Thymus (tissue), 14 donors: Measurements from ENCODE around the gene CCDC93. TPM values are rescaled to one million over a fixed set of nuclear protein-coding genes. Genes with fewer than 3 reads are reported as not detected.

Experiments
- DNase-seq, 9 donors: peaks; one replicate each; pipeline ENCODE4 v3.0.0-alpha.2; 2013; ENCODE audit warnings: low spot score in 9 of 9, low read depth in 6 of 9, missing footprints in 1 of 9
- H3K27ac ChIP-seq, 2 donors: one replicate each; pipeline ENCODE4 v1.5.1; 2013; ENCODE audit warnings: control low read depth in 1 of 2, low read depth in 1 of 2, low read length in 1 of 2, mild to moderate bottlenecking in 1 of 2, moderate library complexity in 1 of 2
- H3K27me3 ChIP-seq, 2 donors: one replicate each; pipeline ENCODE4 v1.5.1; 2013; ENCODE audit warnings: low read length in 1 of 2; ENCODE audit not compliant: control insufficient read depth in 2 of 2, insufficient read depth in 1 of 2
- H3K36me3 ChIP-seq, 2 donors: one replicate each; pipeline ENCODE4 v1.5.1; 2013; ENCODE audit warnings: low read length in 1 of 2, mild to moderate bottlenecking in 1 of 2, moderate library complexity in 1 of 2; ENCODE audit not compliant: control insufficient read depth in 2 of 2, insufficient read depth in 2 of 2
- H3K4me1 ChIP-seq, 2 donors: one replicate each; pipeline ENCODE4 v1.5.1; 2013; ENCODE audit warnings: low read length in 2 of 2; ENCODE audit not compliant: control insufficient read depth in 2 of 2, insufficient read depth in 2 of 2
- H3K4me3 ChIP-seq, 2 donors: one replicate each; pipeline ENCODE4 v1.5.1; 2013; ENCODE audit warnings: low read length in 2 of 2, control low read depth in 1 of 2, mild to moderate bottlenecking in 1 of 2
- H3K9me3 ChIP-seq, 2 donors: one replicate each; pipeline ENCODE4 v1.5.1; 2013; ENCODE audit warnings: low read length in 1 of 2, mild to moderate bottlenecking in 1 of 2; ENCODE audit not compliant: control insufficient read depth in 2 of 2, insufficient read depth in 1 of 2
- WGBS: extraction: QIAGEN DNeasy Blood & Tissue Kit; methylation state at CpG from one replicate; pipeline ENCODE4 v1.1.7; 2013; 5-methylcytosine and 5-hydroxymethylcytosine counted together
- long read RNA-seq, 10 donors: transcript quantifications; one replicate each; lab custom pipeline, GENCODE V29; 2026
- polyA plus RNA-seq: library from polyadenylated mRNA; stranded (reverse); fragments of 200-250 nt; gene quantifications from one replicate; pipeline ENCODE4 v1.2.3, GENCODE V29; 2013
- total RNA-seq: library from RNA; stranded (reverse); fragments of 120-200 nt; gene quantifications from one replicate; pipeline ENCODE4 v1.2.4, GENCODE V29; 2013
- donor health status: healthy.

The CCDC93 gene
- total RNA-seq, result 13.5 TPM
- 10.7 TPM for polyA plus RNA-seq
- long read RNA-seq, donor 1, result 0 reads
- long read RNA-seq, donor 2, full-length matches to known transcripts, result 2 of 2 reads
- long read RNA-seq, donor 2, partial matches to known transcripts, result 0 of 2 reads
- long read RNA-seq, donor 2, other reads (novel, unspliced or antisense), result 0 of 2 reads
- long read RNA-seq, donor 3, result 0 reads
- long read RNA-seq, donor 4, result 0 reads
- long read RNA-seq, donor 5, full-length matches to known transcripts, result 1 of 1 reads
- long read RNA-seq, donor 5, partial matches to known transcripts, result 0 of 1 reads
- long read RNA-seq, donor 5, other reads (novel, unspliced or antisense), result 0 of 1 reads
- long read RNA-seq, donor 6, full-length matches to known transcripts, result 1 of 1 reads
- long read RNA-seq, donor 6, partial matches to known transcripts, result 0 of 1 reads
- long read RNA-seq, donor 6, other reads (novel, unspliced or antisense), result 0 of 1 reads
- long read RNA-seq, donor 7, full-length matches to known transcripts, result 1 of 1 reads
- long read RNA-seq, donor 7, partial matches to known transcripts, result 0 of 1 reads
- long read RNA-seq, donor 7, other reads (novel, unspliced or antisense), result 0 of 1 reads
- long read RNA-seq, donor 8, result 0 reads
- long read RNA-seq, donor 9, result 0 reads
- long read RNA-seq, donor 10, result 0 reads

DNA sequence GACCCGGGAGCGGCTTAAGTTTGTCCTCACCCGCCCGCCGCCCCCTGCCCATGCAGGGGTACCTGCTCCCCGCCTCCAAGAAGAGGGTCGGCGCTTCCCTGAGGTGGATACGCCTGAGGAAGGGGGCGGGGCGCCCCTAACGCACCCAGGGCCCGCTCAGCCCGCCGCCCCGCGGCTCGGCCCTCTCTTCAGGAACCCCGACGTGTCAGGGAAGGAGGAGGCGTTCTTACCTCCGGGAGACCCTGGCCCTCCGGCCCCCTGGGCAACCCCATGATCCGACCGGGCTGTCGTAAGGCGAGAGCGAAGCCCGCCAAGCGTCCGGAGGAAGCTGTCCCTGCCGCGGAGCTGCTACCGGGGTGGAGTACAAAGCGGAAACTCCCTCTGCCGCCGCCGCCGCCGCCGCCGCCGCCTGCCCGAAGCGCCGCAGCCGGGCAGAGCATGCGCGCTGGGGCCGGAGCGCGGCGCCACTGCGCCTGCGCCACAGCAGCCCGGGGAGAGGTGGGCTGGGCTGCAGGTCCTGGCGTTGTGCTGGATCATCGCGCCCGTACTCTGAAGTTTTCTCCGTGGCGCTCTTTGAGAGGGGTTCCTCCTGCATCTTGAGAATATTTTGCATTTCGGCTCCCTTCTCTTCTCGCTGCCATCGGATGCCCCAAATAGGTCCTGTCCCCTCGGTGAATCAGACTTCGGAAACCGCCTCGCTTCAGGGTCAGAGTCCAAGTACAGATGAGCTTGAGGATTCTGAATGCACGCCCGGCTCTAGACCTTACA is at the start of gene CCDC93:
Gene CCDC93 (minus strand): TSS at position 347 of the 768 bp plus-strand sequence. CDS start 75 bp downstream, at position 272.
- WGBS, result under 1% methylated on average over 71 of the region's 71 CpGs
- Histone ChIP-seq H3K27me3 (peaks cover 0 to 25% of the 10 kb centered on the region in 2 donors), H3K4me3 (peak within 1 kb of the TSS; percentile 90 to 93), H3K9me3 (no peaks in the 10 kb centered on the region), H3K27ac (peak within 1 kb of the TSS; percentile 67 to 74), H3K4me1 (peaks cover 12 to 14% of the 10 kb centered on the region in 2 donors), H3K36me3 (no peaks in the 10 kb centered on the region)
- DNase-seq, result peak; percentile 64 to 93 (median 79)

- no peaks in the 10 kb centered on the region for H3K9me3 ChIP-seq
- 91% methylated on average over 2 of the region's 2 CpGs for WGBS
- no peak for DNase-seq
- no peak overlapping the region for H3K27ac ChIP-seq
- H3K4me3 ChIP-seq, result no peak overlapping the region
- peaks cover 0 to 2% of the 10 kb centered on the region in 2 donors for H3K27me3 ChIP-seq
- H3K4me1 ChIP-seq, result no peaks in the 10 kb centered on the region
- no peaks in the 10 kb centered on the region for H3K36me3 ChIP-seq
Measured at GRCh38 chr2:118062669-118063068, 48.8 kb upstream of the CCDC93 start.

DNA sequence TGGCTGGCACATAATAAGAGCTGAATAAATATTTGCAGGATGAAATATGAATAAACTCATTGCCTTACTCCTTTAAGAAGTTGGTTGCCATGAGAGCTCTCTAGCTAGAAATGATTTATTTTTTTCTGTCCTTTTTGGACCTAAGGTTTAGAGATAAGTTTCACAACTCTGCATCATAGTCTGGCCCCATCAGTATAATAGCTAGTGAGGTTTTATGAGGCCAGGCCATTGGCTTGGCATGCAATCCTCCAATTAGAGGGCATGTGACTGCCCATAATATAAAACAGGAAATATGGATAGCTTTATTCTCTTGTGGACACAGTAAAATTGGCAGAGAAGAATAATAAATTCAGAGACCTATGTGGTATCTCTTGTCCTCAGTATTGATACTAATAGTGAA is 48.2 kb upstream of the CCDC93 start:
- Histone ChIP-seq H3K9me3 (no peaks in the 10 kb centered on the region), H3K27me3 (peaks cover 0 to 2% of the 10 kb centered on the region in 2 donors), H3K36me3 (no peaks in the 10 kb centered on the region), H3K27ac (no peak overlapping the region), H3K4me1 (no peaks in the 10 kb centered on the region), H3K4me3 (no peak overlapping the region)
- no peak for DNase-seq

DNA sequence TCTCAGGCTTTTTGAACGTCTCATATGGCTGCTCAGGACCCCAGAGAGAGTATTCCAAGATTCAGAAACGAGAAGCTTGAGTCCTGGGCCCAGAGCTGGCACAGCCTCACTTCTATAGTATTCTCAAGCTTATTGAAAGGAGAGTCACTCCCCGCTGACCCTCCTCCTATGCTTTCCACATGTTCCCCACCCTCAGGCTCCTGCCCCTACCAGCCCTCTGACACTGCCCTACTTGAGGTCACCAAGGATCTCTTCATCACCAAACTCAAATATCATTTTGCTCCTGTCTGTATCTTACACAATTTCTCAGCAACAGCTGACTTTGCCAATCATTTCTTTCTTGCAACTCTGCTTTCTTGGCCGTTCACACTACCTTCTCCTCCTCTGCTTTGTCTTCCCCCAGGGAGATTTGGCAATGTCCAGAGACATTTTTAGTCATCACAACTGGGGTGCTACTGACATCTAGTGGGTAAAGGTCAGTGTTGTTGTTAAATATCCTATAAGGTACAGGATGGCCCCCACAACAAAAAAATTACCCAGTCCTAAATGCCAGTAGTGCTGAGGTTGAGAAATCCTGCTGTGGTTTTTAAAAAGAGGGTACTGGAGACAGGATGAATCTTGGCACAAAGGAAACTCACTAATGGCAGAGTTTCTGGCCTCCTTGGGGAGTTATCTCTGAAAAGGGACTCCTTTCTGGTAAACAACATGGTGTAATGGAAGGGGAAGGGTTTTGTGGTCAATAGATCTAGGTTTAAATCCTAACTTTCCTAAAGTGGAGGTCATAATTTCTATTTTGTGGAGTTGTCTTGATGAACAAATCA is 47.5 kb upstream of the CCDC93 start:
- 92% methylated on average over 4 of the region's 4 CpGs for WGBS
- Histone ChIP-seq H3K27me3 (no peaks in the 10 kb centered on the region), H3K9me3 (no peaks in the 10 kb centered on the region), H3K4me1 (no peaks in the 10 kb centered on the region), H3K27ac (no peak overlapping the region), H3K36me3 (no peaks in the 10 kb centered on the region), H3K4me3 (no peak overlapping the region)
- no peak for DNase-seq

- H3K4me1 ChIP-seq, result no peaks in the 10 kb centered on the region
- no peaks in the 10 kb centered on the region for H3K9me3 ChIP-seq
- H3K36me3 ChIP-seq, result no peaks in the 10 kb centered on the region
- H3K27me3 ChIP-seq, result no peaks in the 10 kb centered on the region
- no peak overlapping the region for H3K27ac ChIP-seq
- H3K4me3 ChIP-seq, result no peak overlapping the region
- peak in 3 of 9 donors; percentile 3 to 35 (median 18) for DNase-seq
- WGBS, result 10% methylated on average over 4 of the region's 4 CpGs
Measured at GRCh38 chr2:118059919-118060478, 46.1 kb upstream of the CCDC93 start.

GRCh38 chr2:118058951-118059350 is 45.1 kb upstream of the CCDC93 start:
- no peaks in the 10 kb centered on the region for H3K9me3 ChIP-seq
- no peak overlapping the region for H3K27ac ChIP-seq
- no peak for DNase-seq
- no peak overlapping the region for H3K4me3 ChIP-seq
- H3K4me1 ChIP-seq, result no peaks in the 10 kb centered on the region
- H3K27me3 ChIP-seq, result no peaks in the 10 kb centered on the region
- WGBS, result 96% methylated on average over 3 of the region's 3 CpGs
- no peaks in the 10 kb centered on the region for H3K36me3 ChIP-seq

GRCh38 chr2:118056801-118057200 is 42.9 kb upstream of the CCDC93 start:
- H3K4me1 ChIP-seq, result no peaks in the 10 kb centered on the region

GRCh38 chr2:118056165-118056534 is 42.3 kb upstream of the CCDC93 start:
- DNase-seq, result no peak
- H3K9me3 ChIP-seq, result no peaks in the 10 kb centered on the region

More at GRCh38 chr2:118056801-118057200, 42.9 kb upstream of the CCDC93 start:
- H3K4me3 ChIP-seq, result no peak overlapping the region
- no peak for DNase-seq
- no peaks in the 10 kb centered on the region for H3K36me3 ChIP-seq
- 96% methylated on average over 3 of the region's 3 CpGs for WGBS
- H3K27ac ChIP-seq, result no peak overlapping the region
- H3K9me3 ChIP-seq, result no peaks in the 10 kb centered on the region
- H3K27me3 ChIP-seq, result peaks cover 0 to 2% of the 10 kb centered on the region in 2 donors

More at GRCh38 chr2:118056165-118056534, 42.3 kb upstream of the CCDC93 start:
- Histone ChIP-seq H3K27me3 (peaks cover 0 to 2% of the 10 kb centered on the region in 2 donors), H3K4me1 (no peaks in the 10 kb centered on the region), H3K36me3 (no peaks in the 10 kb centered on the region), H3K27ac (no peak overlapping the region), H3K4me3 (no peak overlapping the region)
- 61% methylated on average over 3 of the region's 3 CpGs for WGBS
